GM20000 (cell line): ENCODE measurements around the gene CLDN1.

Source experiments
- DNase-seq: peaks from one replicate; pipeline ENCODE4 v3.0.0; 2012; ENCODE audit warnings: low spot score
- TF ChIP-seq, protein P1 (sequence below): IDR thresholded peaks from 2 replicates; pipeline ENCODE4 v1.5.1; 2012; ENCODE audit warnings: mild to moderate bottlenecking, control low read depth; ENCODE audit errors: extremely low read depth, missing control alignments

Gene CLDN1

DNA sequence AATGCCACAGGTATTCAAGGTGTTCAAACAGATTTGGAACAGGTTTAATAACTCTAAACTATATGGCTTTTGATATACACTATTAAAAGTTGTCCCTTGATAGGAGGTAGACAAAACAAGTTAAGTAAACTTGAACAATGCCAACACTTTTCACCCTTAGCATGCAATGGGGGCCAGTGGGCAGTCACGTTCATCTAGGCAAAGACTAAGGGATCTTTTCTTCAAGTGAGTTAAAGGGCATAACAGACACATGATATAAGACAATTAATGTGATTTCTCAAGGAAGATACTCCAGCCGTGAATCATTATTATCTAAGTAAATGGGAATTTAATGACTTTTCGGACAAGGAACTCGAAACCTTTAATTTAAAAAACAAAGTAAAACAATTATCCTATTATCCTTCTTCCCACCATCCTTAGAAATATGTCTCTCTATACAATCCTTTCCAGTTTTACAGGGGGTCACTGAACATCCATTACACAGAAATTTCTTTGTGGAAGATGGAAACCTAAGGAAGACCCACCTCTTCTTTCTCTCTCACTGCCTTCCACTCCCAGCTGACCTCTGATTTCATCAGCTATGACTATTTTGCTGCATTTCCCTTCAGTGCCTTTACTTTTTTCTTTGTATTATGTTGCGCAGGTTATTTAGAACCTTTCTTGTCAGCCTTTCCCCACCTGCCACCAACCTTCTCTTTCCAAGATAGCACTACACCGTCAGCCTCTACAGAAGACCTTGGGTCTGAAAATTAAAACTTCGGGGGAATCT lies 1.5 kb downstream of the CLDN1 start:
- TF ChIP-seq, protein P1, sequence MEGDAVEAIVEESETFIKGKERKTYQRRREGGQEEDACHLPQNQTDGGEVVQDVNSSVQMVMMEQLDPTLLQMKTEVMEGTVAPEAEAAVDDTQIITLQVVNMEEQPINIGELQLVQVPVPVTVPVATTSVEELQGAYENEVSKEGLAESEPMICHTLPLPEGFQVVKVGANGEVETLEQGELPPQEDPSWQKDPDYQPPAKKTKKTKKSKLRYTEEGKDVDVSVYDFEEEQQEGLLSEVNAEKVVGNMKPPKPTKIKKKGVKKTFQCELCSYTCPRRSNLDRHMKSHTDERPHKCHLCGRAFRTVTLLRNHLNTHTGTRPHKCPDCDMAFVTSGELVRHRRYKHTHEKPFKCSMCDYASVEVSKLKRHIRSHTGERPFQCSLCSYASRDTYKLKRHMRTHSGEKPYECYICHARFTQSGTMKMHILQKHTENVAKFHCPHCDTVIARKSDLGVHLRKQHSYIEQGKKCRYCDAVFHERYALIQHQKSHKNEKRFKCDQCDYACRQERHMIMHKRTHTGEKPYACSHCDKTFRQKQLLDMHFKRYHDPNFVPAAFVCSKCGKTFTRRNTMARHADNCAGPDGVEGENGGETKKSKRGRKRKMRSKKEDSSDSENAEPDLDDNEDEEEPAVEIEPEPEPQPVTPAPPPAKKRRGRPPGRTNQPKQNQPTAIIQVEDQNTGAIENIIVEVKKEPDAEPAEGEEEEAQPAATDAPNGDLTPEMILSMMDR = no peak
- no peak for DNase-seq

DNA sequence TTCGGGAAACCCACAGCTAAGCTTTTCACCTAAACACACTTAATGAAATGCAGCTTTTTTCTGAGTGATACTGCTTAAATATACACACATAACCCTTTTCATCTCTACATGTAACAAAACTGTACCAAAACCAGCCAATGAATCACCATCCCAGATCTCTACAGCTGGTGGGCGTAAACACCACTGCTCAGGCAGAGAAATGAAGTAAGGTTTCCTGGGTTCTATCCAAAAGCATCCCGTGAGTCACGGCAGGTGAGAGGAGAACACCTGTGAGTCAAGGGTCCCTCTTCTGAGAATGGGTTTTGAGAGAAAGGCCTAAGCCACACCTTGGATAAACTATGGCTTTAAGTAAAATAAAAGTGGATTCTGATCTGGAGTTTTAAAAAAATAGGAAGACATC lies 2.6 kb downstream of the CLDN1 start:
- TF ChIP-seq, protein P1 = no peak
- DNase-seq = no peak

DNA sequence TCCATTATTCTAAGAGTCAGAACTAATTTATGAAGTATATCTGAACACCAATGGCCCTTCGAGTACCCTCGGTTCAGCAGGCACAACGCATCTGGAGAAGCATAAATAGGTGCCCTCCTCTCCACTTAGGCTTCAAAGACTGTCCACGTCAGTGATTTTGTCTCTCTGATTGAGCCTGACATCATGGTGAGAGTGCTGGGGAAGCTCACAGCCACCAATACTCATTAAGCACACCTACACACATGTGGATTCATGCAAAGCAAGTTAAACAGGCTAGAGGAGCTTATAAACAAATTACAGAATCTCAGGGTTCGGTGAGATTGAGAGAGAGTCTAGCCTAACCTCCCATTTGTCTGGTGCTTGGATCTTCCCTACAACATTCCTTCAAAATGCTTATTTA lies 3.6 kb downstream of the CLDN1 start:
- no peak for DNase-seq
- TF ChIP-seq, protein P1 = no peak

DNA sequence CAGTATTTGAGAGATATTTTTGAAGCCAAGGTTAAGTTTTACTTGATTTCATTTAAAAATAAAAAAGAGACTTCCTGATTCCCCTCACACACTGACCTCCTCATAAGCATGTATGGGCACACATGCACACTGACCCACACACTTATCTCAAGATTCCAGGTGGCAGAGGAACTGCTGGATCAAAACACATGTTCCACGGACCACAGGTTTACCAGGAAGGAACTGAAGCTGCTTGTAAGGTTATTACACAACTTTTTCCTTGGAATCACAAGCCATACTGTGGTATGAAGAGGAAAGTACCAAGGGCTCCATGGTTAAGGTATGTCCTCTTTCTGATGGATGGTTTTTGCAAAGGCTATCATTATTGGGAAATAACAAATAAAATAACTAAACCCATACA lies 7.5 kb downstream of the CLDN1 start:
- DNase-seq = no peak
- TF ChIP-seq, protein P1 = no peak

DNA sequence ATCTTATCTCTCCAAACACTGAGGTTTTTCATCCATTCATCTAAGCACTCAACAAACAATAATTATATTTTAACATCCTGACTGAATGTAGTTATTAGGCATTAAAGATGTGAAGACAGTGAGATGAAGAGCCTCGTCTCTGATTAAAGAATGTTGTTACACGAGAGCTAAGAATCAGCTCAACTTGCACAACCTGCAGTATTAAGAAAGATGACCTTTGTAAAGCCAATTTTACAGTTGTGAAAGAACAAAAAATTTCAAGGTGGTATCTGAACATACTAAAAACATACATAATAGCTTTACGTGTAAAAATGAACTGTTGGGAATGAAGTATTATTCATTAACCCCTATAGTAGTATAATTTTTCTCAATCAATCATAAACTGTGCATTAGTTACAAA lies 12.8 kb downstream of the CLDN1 start:
- TF ChIP-seq, protein P1 = no peak
- no peak for DNase-seq

DNA sequence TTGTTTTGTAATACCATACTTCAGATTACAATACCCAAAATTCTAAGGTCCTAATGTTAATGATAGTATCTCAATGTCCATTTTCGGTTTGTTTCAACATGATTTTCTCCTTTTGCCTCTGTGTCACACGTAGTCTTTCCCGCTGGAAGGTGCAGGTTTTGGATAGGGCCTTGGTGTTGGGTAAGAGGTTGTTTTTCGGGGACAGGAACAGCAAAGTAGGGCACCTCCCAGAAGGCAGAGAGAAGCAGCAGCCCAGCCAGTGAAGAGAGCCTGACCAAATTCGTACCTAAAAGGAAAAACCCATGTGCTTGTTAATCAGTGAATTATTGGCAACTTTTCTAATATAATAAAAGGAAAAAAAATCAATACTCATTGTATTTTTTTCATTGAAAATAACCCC lies 14.1 kb downstream of the CLDN1 start:
- no peak for DNase-seq
- TF ChIP-seq, protein P1 = no peak

DNA sequence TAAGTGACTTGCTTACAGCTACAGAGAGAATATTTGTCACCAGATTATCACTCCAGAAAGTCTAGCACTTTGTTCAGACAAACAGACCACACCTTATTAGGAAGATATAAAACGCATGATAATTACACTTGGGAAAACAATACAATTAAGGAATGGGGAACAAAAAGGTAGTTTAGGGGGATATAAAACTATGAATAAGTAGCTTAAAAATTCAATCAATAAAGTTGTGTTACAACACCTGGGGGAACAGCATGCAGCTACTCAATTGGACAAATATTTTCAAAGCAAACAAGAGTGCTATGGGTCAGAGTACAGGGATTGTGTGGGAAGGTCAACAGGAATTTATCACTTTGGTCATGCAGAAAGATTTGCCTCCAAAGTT lies 15.1 kb downstream of the CLDN1 start:
- no peak for DNase-seq
- TF ChIP-seq, protein P1 = no peak
